ENCODE results near the gene FERMT2.
"Not testable (repeated sequence)": the region's sequence is repeated elsewhere in the genome, so short reads cannot be mapped to it uniquely, and the experiment has no call there.

The FERMT2 gene

DNA sequence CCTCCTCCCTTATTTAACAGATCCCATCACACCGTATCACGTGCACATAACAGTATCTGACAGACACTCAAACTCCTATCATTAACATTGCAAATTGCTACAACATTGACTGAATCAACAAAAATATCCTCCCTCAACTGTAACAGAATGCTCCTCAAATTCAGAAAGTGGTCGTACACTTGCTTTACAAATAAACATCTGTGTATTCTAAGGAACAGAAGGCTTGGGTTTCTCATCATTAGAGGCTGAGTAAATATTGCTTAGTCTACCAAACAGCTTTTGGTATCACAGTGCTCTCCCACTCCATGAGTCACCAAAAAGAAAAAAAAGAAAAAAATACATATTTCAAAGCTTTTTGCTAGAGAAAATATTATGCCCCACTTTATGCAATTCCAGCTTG is 23.9 kb downstream of the FERMT2 start:
- no peaks in the 10 kb centered on the region for H3K4me1 ChIP-seq (ENCODE audit: low read depth, poor library complexity, severe bottlenecking)
- no peaks in the 10 kb centered on the region for H3K27me3 ChIP-seq (ENCODE audit: insufficient read depth, low read depth)
- TF ChIP-seq, protein P1, sequence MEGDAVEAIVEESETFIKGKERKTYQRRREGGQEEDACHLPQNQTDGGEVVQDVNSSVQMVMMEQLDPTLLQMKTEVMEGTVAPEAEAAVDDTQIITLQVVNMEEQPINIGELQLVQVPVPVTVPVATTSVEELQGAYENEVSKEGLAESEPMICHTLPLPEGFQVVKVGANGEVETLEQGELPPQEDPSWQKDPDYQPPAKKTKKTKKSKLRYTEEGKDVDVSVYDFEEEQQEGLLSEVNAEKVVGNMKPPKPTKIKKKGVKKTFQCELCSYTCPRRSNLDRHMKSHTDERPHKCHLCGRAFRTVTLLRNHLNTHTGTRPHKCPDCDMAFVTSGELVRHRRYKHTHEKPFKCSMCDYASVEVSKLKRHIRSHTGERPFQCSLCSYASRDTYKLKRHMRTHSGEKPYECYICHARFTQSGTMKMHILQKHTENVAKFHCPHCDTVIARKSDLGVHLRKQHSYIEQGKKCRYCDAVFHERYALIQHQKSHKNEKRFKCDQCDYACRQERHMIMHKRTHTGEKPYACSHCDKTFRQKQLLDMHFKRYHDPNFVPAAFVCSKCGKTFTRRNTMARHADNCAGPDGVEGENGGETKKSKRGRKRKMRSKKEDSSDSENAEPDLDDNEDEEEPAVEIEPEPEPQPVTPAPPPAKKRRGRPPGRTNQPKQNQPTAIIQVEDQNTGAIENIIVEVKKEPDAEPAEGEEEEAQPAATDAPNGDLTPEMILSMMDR (conservative IDR thresholded peaks at IDR 0.05; ENCODE audit: low read depth, low read length), result no peak
- no peak overlapping the region for H3K9ac ChIP-seq
- no peak overlapping the region for H2AFZ ChIP-seq (ENCODE audit: low read depth)
- H3K4me3 ChIP-seq (IDR thresholded peaks at IDR 0.05; ENCODE audit: insufficient read depth, low read depth, low read length), result no peak overlapping the region
- H3K4me2 ChIP-seq, result no peak overlapping the region
- H4K20me1 ChIP-seq (ENCODE audit: insufficient read depth), result no peaks in the 10 kb centered on the region
- no peaks in the 10 kb centered on the region for H3K36me3 ChIP-seq (ENCODE audit: insufficient read depth)
- no peaks in the 10 kb centered on the region for H3K79me2 ChIP-seq (ENCODE audit: insufficient read depth, low read depth)
- no peak overlapping the region for H3K27ac ChIP-seq

DNA sequence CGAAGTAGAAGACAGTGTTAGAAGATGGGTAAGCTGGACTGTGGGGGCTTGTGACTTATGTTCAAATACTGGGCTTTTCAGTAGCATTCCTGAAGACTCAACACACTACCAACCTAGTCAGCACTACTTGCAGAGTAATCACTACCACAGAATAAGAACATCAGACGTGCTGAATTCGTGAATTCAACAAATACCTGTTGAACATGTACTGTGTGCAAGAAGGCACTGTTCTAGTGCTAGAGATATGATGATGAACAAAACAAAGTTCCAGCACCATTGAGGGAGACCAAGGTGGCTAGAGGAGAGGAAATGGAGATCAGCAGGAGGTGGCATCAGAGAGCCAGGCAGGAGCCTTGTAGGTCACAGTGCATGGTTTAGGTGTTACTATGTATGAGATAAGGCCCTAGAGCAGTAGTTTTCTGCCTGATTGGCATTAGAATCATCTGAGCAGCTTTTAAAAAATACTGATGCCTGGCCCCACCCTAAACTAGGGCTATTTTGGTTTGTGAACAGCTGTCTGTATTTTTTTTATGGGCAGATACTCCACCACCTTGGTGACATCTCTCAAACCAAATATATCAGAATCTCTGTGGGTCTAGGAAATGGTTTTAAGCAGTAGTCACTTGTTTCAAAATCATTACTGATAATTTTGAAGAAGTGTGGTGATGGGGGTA is 26.8 kb downstream of the FERMT2 start:
- H3K36me3 ChIP-seq (ENCODE audit: insufficient read depth), result no peaks in the 10 kb centered on the region
- H3K27me3 ChIP-seq (ENCODE audit: insufficient read depth, low read depth), result no peaks in the 10 kb centered on the region
- no peak overlapping the region for H3K4me3 ChIP-seq (IDR thresholded peaks at IDR 0.05; ENCODE audit: insufficient read depth, low read depth, low read length)
- no peaks in the 10 kb centered on the region for H3K4me1 ChIP-seq (ENCODE audit: low read depth, poor library complexity, severe bottlenecking)
- no peaks in the 10 kb centered on the region for H4K20me1 ChIP-seq (ENCODE audit: insufficient read depth)
- H3K27ac ChIP-seq, result no peak overlapping the region
- no peak overlapping the region for H3K4me2 ChIP-seq
- TF ChIP-seq, protein P1 (conservative IDR thresholded peaks at IDR 0.05; ENCODE audit: low read depth, low read length), result no peak
- H2AFZ ChIP-seq (ENCODE audit: low read depth), result no peak overlapping the region
- no peaks in the 10 kb centered on the region for H3K79me2 ChIP-seq (ENCODE audit: insufficient read depth, low read depth)
- H3K9ac ChIP-seq, result no peak overlapping the region

DNA sequence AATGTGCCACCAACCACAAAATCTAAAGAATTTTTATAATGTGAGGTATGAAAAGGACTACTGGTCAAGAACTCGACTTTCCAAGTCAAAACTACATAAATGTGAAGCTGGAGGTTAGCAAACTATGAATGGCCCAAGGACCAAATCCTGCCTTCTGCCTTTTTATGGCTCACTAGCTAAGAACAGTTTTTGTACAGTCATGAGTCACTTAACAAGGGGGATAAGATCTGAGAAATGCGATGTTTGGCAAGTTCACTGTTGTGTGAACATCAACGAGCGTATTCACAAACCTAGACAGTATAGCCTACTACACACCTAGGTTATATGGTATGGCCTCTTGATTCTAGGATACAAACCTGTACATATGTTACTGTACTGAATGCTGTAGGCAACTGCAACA is 28.2 kb downstream of the FERMT2 start:
- Histone ChIP-seq H3K4me1 (ENCODE audit: low read depth, poor library complexity, severe bottlenecking) (peaks cover 9% of the 10 kb centered on the region), H4K20me1 (ENCODE audit: insufficient read depth) (no peaks in the 10 kb centered on the region), H3K36me3 (ENCODE audit: insufficient read depth) (no peaks in the 10 kb centered on the region), H3K9ac (no peak overlapping the region), H3K4me2 (no peak overlapping the region), H3K27me3 (ENCODE audit: insufficient read depth, low read depth) (no peaks in the 10 kb centered on the region), H3K27ac (no peak overlapping the region), H3K4me3 (IDR thresholded peaks at IDR 0.05; ENCODE audit: insufficient read depth, low read depth, low read length) (no peak overlapping the region), H3K79me2 (ENCODE audit: insufficient read depth, low read depth) (no peaks in the 10 kb centered on the region), H2AFZ (ENCODE audit: low read depth) (no peak overlapping the region)
- TF ChIP-seq, protein P1 (conservative IDR thresholded peaks at IDR 0.05; ENCODE audit: low read depth, low read length), result no peak

GRCh38 chr14:52922059-52922458 is 28.8 kb downstream of the FERMT2 start:
- H3K27me3 ChIP-seq (ENCODE audit: insufficient read depth, low read depth), result no peaks in the 10 kb centered on the region
- H4K20me1 ChIP-seq (ENCODE audit: insufficient read depth), result no peaks in the 10 kb centered on the region
- H2AFZ ChIP-seq (ENCODE audit: low read depth), result no peak overlapping the region
- H3K27ac ChIP-seq, result no peak overlapping the region
- TF ChIP-seq, protein P1 (conservative IDR thresholded peaks at IDR 0.05; ENCODE audit: low read depth, low read length), result no peak
- H3K4me2 ChIP-seq, result no peak overlapping the region
- H3K36me3 ChIP-seq (ENCODE audit: insufficient read depth), result no peaks in the 10 kb centered on the region
- H3K9ac ChIP-seq, result no peak overlapping the region
- H3K79me2 ChIP-seq (ENCODE audit: insufficient read depth, low read depth), result no peaks in the 10 kb centered on the region
- peaks cover 9% of the 10 kb centered on the region for H3K4me1 ChIP-seq (ENCODE audit: low read depth, poor library complexity, severe bottlenecking)
- H3K4me3 ChIP-seq (IDR thresholded peaks at IDR 0.05; ENCODE audit: insufficient read depth, low read depth, low read length), result no peak overlapping the region

DNA sequence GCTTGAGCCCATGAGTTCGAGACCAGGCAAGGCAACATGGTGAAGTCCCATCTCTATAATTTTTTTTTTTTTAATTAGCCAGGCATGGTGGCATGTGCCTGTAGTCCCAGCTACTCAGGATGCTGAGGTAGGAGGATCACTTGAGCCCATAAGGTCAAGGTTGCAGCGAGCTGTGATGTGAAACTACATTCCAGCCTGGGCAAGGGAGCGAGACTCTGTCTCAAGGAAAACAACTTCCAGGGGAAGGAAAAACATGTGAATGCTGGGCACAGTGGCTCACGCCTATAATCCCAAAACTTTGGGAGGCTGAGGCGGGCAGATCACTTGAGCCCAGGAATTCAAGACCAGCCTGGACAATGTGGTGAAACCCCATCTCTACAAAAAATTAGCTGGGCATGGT is 30.4 kb downstream of the FERMT2 start:
- H3K4me1 ChIP-seq (ENCODE audit: low read depth, poor library complexity, severe bottlenecking); H3K27ac ChIP-seq; H4K20me1 ChIP-seq (ENCODE audit: insufficient read depth); H3K4me2 ChIP-seq; H3K27me3 ChIP-seq (ENCODE audit: insufficient read depth, low read depth); H3K36me3 ChIP-seq (ENCODE audit: insufficient read depth); H3K79me2 ChIP-seq (ENCODE audit: insufficient read depth, low read depth); H3K4me3 ChIP-seq (IDR thresholded peaks at IDR 0.05; ENCODE audit: insufficient read depth, low read depth, low read length); H2AFZ ChIP-seq (ENCODE audit: low read depth); H3K9ac ChIP-seq: not testable (repeated sequence)

Data from KMS-11 (cell line).